Vagina (tissue), 2 donors: ENCODE results near the gene PEX1. TPM values are rescaled to one million over a fixed set of nuclear protein-coding genes. Genes with fewer than 3 reads are reported as not detected.
"Not testable (repeated sequence)": the region's sequence is repeated elsewhere in the genome, so short reads cannot be mapped to it uniquely, and the experiment has no call there.

Experiments
- DNase-seq, 2 donors: peaks; one replicate each; pipeline ENCODE4 v3.0.0-alpha.2; 2017; ENCODE audit errors: extremely low spot score in 2 of 2
- H3K27ac ChIP-seq: fragments of 200-600 bp; sonication (generic); one replicate; pipeline ENCODE4 v1.5.1; 2019
- H3K27me3 ChIP-seq: fragments of 200-600 bp; sonication (generic); one replicate; pipeline ENCODE4 v1.5.1; 2019
- H3K36me3 ChIP-seq, 2 donors: fragments of 200-600 bp; sonication (generic); one replicate each; pipeline ENCODE4 v1.5.1; 2017 to 2019
- H3K4me1 ChIP-seq: fragments of 200-600 bp; sonication (generic); one replicate; pipeline ENCODE4 v1.5.1; 2019
- H3K4me3 ChIP-seq, 2 donors: fragments of 200-600 bp; sonication (generic); 1 replicate in 1 of 2; 2 replicates in 1 of 2; pipeline ENCODE4 v1.5.1; 2016 to 2019
- H3K9me3 ChIP-seq: fragments of 200-600 bp; sonication (generic); one replicate; pipeline ENCODE4 v1.5.1; 2019
- CTCF ChIP-seq, 3 experiments: fragments of 450-650 bp in 2 of 3; fragments of 200-600 bp in 1 of 3; sonication (generic) in 1 of 3; IDR thresholded peaks; one replicate each; pipeline ENCODE4 v1.5.1; 2017 to 2019; ENCODE audit warnings: antibody characterized with exemption in 3 of 3, mild to moderate bottlenecking in 2 of 3, moderate library complexity in 2 of 3
- POLR2A ChIP-seq, 2 donors: fragments of 450-650 bp; IDR thresholded peaks; one replicate each; pipeline ENCODE4 v1.6.1; 2017; ENCODE audit warnings: antibody characterized with exemption in 2 of 2, mild to moderate bottlenecking in 2 of 2, moderate library complexity in 2 of 2
- POLR2AphosphoS5 ChIP-seq, 2 donors: sonication (generic); formaldehyde crosslinking; IDR thresholded peaks; one replicate each; pipeline ENCODE4 v1.9.0; 2017; ENCODE audit warnings: antibody characterized with exemption in 2 of 2, mild to moderate bottlenecking in 2 of 2, low read depth in 1 of 2; ENCODE audit not compliant: insufficient read depth in 1 of 2
- intact Hi-C: fragments of 100-400 bp; cut with DNase I; formaldehyde crosslinking; loops from one replicate; pipeline ENCODE4 v1.15.1; 2023
- total RNA-seq: library from RNA; depleted of rRNA; stranded (reverse); fragments of >200 nt; gene quantifications from one replicate; pipeline ENCODE4 v1.2.3, GENCODE V29; 2016

PEX1 gene
- total RNA-seq, 1 donor from 2014 or later = 20.4 TPM

- no peak for DNase-seq
- intact Hi-C loops = no loop called here
- H3K9me3 ChIP-seq = no peaks in the 10 kb centered on the region
- H3K36me3 ChIP-seq = no peaks in the 10 kb centered on the region
- H3K4me1 ChIP-seq = no peaks in the 10 kb centered on the region
- no peak overlapping the region for H3K27ac ChIP-seq
- H3K27me3 ChIP-seq = no peaks in the 10 kb centered on the region
- no peak for TF ChIP-seq POLR2A (IDR thresholded peaks at IDR 0.05)
- TF ChIP-seq POLR2AphosphoS5 (IDR thresholded peaks at IDR 0.05; ENCODE audit: insufficient read depth in 1 of 2, low read depth in 1 of 2) = no peak
- no peak for TF ChIP-seq CTCF (IDR thresholded peaks at IDR 0.05)
- H3K4me3 ChIP-seq = no peak overlapping the region
These were observed 49.6 kb downstream of the PEX1 start for GRCh38 chr7:92478711-92479110.

- Histone ChIP-seq H3K9me3 (no peaks in the 10 kb centered on the region), H3K4me1 (no peaks in the 10 kb centered on the region), H3K36me3 (no peaks in the 10 kb centered on the region), H3K4me3 (no peak overlapping the region), H3K27ac (no peak overlapping the region), H3K27me3 (no peaks in the 10 kb centered on the region)
- no peak for TF ChIP-seq CTCF (IDR thresholded peaks at IDR 0.05)
- TF ChIP-seq POLR2AphosphoS5 (IDR thresholded peaks at IDR 0.05; ENCODE audit: insufficient read depth in 1 of 2, low read depth in 1 of 2) = no peak
- no peak for TF ChIP-seq POLR2A (IDR thresholded peaks at IDR 0.05)
- no peak for DNase-seq
- intact Hi-C loops = no loop called here
These were observed 50.2 kb downstream of the PEX1 start for GRCh38 chr7:92478095-92478494.

- not testable (repeated sequence) for H3K36me3 ChIP-seq
These were observed 50.6 kb downstream of the PEX1 start, which contains the start of gene ERVW-1 for GRCh38 chr7:92477681-92478080. ERVW-1 (minus strand) TSS chr7:92477946; CDS start chr7:92470381, 7,565 bp downstream.

GRCh38 chr7:92475851-92476590 is 52.3 kb downstream of the PEX1 start:
- H3K27me3 ChIP-seq, H3K36me3 ChIP-seq, H3K4me1 ChIP-seq, DNase-seq, H3K9me3 ChIP-seq, H3K27ac ChIP-seq, intact Hi-C loops, H3K4me3 ChIP-seq: not testable (repeated sequence)

More at GRCh38 chr7:92477681-92478080, 50.6 kb downstream of the PEX1 start, which contains the start of gene ERVW-1:
- intact Hi-C loops, DNase-seq, H3K4me1 ChIP-seq, H3K4me3 ChIP-seq, H3K9me3 ChIP-seq, H3K27ac ChIP-seq, H3K27me3 ChIP-seq: not testable (repeated sequence)

- intact Hi-C loops, H3K27ac ChIP-seq, H3K36me3 ChIP-seq, DNase-seq, H3K27me3 ChIP-seq, H3K4me1 ChIP-seq, H3K4me3 ChIP-seq, H3K9me3 ChIP-seq: not testable (repeated sequence)
These were observed 53.0 kb downstream of the PEX1 start for GRCh38 chr7:92475261-92475770.

GRCh38 chr7:92473989-92474388 is 54.3 kb downstream of the PEX1 start:
- intact Hi-C loops, H3K27ac ChIP-seq, H3K36me3 ChIP-seq, DNase-seq, H3K9me3 ChIP-seq, H3K27me3 ChIP-seq, H3K4me1 ChIP-seq, H3K4me3 ChIP-seq: not testable (repeated sequence)

GRCh38 chr7:92468589-92468988 is 59.7 kb downstream of the PEX1 start:
- H3K4me3 ChIP-seq, H3K36me3 ChIP-seq, H3K27ac ChIP-seq, DNase-seq, H3K27me3 ChIP-seq, intact Hi-C loops, H3K9me3 ChIP-seq, H3K4me1 ChIP-seq: not testable (repeated sequence)
